Prostate gland (tissue), 2 donors: ENCODE results near the gene SLC25A21. TPM values are rescaled to one million over a fixed set of nuclear protein-coding genes. Genes with fewer than 3 reads are reported as not detected.
A peak's percentile ranks its signal among the peaks of the same experiment; 100 is the strongest.

Experiments used
- DNase-seq: peaks from one replicate; pipeline ENCODE4 v3.0.0-alpha.2; 2019; ENCODE audit warnings: low spot score
- H3K27ac ChIP-seq, 2 donors: fragments of 200-600 bp; sonication (generic); 2 replicates each; pipeline ENCODE4 v1.5.1; 2017 to 2019
- H3K27me3 ChIP-seq: fragments of 200-600 bp; sonication (generic); replicated peaks from 2 replicates; pipeline ENCODE4 v1.5.1; 2019; ENCODE audit not compliant: insufficient read depth
- H3K36me3 ChIP-seq, 2 donors: fragments of 200-600 bp; sonication (generic); 1 replicate in 1 of 2; 2 replicates in 1 of 2; pipeline versions ENCODE4 v1.5.1 to v1.8.1; 2017 to 2019
- H3K4me1 ChIP-seq: fragments of 200-600 bp; sonication (generic); replicated peaks from 2 replicates; pipeline ENCODE4 v1.5.1; 2019
- H3K4me3 ChIP-seq, 2 donors: fragments of 200-600 bp; sonication (generic); 2 replicates each; pipeline ENCODE4 v1.5.1; 2017 to 2019
- H3K9me3 ChIP-seq: fragments of 200-600 bp; sonication (generic); 2 replicates; pipeline ENCODE4 v1.5.1; 2017
- POLR2A ChIP-seq: fragments of 450-650 bp; IDR thresholded peaks from one replicate; pipeline ENCODE4 v1.6.1; 2016; ENCODE audit warnings: antibody characterized with exemption, mild to moderate bottlenecking
- POLR2AphosphoS5 ChIP-seq: sonication (generic); formaldehyde crosslinking; IDR thresholded peaks from one replicate; pipeline ENCODE4 v1.6.1; 2017; ENCODE audit warnings: antibody characterized with exemption
- WGBS: methylation state at CpG from one replicate; pipeline ENCODE4 v1.1.5; 2018; 5-methylcytosine and 5-hydroxymethylcytosine counted together
- intact Hi-C: fragments of 100-400 bp; cut with DNase I; formaldehyde crosslinking; loops from one replicate; pipeline ENCODE4 v1.14.2; 2022
- total RNA-seq, 2 donors: library from RNA; depleted of rRNA; stranded (reverse); fragments of >200 nt; gene quantifications; one replicate each; pipeline ENCODE4 v1.1.0, GENCODE V29; 2016
- TF ChIP-seq, protein P1 (sequence below), 4 experiments: fragments of 200-600 bp in 2 of 4; fragments of 450-650 bp in 2 of 4; sonication (generic) in 2 of 4; IDR thresholded peaks; 1 replicate in 3 of 4; 2 replicates in 1 of 4; pipeline ENCODE4 v1.5.1; 2016 to 2019; ENCODE audit warnings: antibody characterized with exemption in 4 of 4, mild to moderate bottlenecking in 2 of 4, moderate library complexity in 2 of 4

Gene SLC25A21
- total RNA-seq, 2 donors from 2014 or later = 1.5 to 7.7 TPM

DNA sequence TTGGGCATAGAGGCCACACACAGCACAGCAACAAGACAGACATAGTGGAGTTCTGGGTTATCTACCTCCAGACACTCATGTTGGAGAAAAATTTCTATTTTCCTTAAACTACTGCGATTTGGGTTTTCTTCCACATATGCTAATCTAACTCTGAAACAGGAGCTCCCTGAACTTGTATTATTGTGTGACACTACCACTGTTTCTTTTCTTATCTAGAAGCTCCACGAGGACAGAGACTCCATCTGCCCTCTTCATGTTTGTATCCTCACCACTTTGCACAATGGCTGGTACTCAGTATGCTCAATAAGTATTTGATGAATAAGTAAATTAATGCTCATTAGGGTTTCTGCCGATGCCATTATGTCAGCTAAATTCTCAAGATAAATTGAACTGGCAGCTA, 292.1 kb downstream of the SLC25A21 start:
- intact Hi-C loops = no loop called here
- Histone ChIP-seq H3K4me3 (no peak overlapping the region), H3K27ac (no peak overlapping the region), H3K9me3 (no peaks in the 10 kb centered on the region), H3K27me3 (no peaks in the 10 kb centered on the region), H3K36me3 (no peaks in the 10 kb centered on the region), H3K4me1 (no peaks in the 10 kb centered on the region)
- no peak for TF ChIP-seq POLR2A
- TF ChIP-seq, protein P1, sequence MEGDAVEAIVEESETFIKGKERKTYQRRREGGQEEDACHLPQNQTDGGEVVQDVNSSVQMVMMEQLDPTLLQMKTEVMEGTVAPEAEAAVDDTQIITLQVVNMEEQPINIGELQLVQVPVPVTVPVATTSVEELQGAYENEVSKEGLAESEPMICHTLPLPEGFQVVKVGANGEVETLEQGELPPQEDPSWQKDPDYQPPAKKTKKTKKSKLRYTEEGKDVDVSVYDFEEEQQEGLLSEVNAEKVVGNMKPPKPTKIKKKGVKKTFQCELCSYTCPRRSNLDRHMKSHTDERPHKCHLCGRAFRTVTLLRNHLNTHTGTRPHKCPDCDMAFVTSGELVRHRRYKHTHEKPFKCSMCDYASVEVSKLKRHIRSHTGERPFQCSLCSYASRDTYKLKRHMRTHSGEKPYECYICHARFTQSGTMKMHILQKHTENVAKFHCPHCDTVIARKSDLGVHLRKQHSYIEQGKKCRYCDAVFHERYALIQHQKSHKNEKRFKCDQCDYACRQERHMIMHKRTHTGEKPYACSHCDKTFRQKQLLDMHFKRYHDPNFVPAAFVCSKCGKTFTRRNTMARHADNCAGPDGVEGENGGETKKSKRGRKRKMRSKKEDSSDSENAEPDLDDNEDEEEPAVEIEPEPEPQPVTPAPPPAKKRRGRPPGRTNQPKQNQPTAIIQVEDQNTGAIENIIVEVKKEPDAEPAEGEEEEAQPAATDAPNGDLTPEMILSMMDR (IDR thresholded peaks at IDR 0.05) = no peak
- no peak for DNase-seq
- WGBS = 60% methylated on average over 3 of the region's 3 CpGs

- no peak for TF ChIP-seq POLR2AphosphoS5
- TF ChIP-seq, protein P1 (IDR thresholded peaks at IDR 0.05) = no peak
- no peak for TF ChIP-seq POLR2A
- Histone ChIP-seq H3K9me3 (no peaks in the 10 kb centered on the region), H3K4me3 (no peak overlapping the region), H3K27ac (no peak overlapping the region), H3K36me3 (no peaks in the 10 kb centered on the region), H3K27me3 (no peaks in the 10 kb centered on the region), H3K4me1 (no peaks in the 10 kb centered on the region)
- intact Hi-C loops = no loop called here
- DNase-seq = no peak
- 86% methylated on average over 2 of the region's 2 CpGs for WGBS
These were observed 292.8 kb downstream of the SLC25A21 start for GRCh38 chr14:36879558-36879957.

- 24% methylated on average over 6 of the region's 6 CpGs for WGBS
- Histone ChIP-seq H3K36me3 (no peaks in the 10 kb centered on the region), H3K4me1 (no peaks in the 10 kb centered on the region), H3K27ac (no peak overlapping the region), H3K27me3 (no peaks in the 10 kb centered on the region), H3K4me3 (no peak overlapping the region), H3K9me3 (no peaks in the 10 kb centered on the region)
- intact Hi-C loops = no loop called here
- TF ChIP-seq, protein P1 (IDR thresholded peaks at IDR 0.05) = no peak
- TF ChIP-seq POLR2AphosphoS5 = peak; percentile 55
- peak; percentile 18 for DNase-seq
These were observed 297.8 kb downstream of the SLC25A21 start for GRCh38 chr14:36874396-36875138.

- no peak for DNase-seq
- intact Hi-C loops = no loop called here
- Histone ChIP-seq H3K27ac (no peak overlapping the region), H3K4me1 (no peaks in the 10 kb centered on the region), H3K4me3 (no peak overlapping the region), H3K9me3 (no peaks in the 10 kb centered on the region), H3K27me3 (no peaks in the 10 kb centered on the region), H3K36me3 (no peaks in the 10 kb centered on the region)
- no peak for TF ChIP-seq POLR2A
- TF ChIP-seq, protein P1 (IDR thresholded peaks at IDR 0.05) = no peak
- no peak for TF ChIP-seq POLR2AphosphoS5
- 64% methylated on average over 5 of the region's 5 CpGs for WGBS
These were observed 301.6 kb downstream of the SLC25A21 start for GRCh38 chr14:36870776-36871175.

GRCh38 chr14:36869125-36869524, 303.3 kb downstream of the SLC25A21 start:
- H3K4me1 ChIP-seq = no peaks in the 10 kb centered on the region
- no peaks in the 10 kb centered on the region for H3K9me3 ChIP-seq
- intact Hi-C loops = no loop called here
- H3K4me3 ChIP-seq = no peak overlapping the region
- TF ChIP-seq, protein P1 (IDR thresholded peaks at IDR 0.05) = no peak
- no peak for TF ChIP-seq POLR2A
- TF ChIP-seq POLR2AphosphoS5 = no peak
- no peaks in the 10 kb centered on the region for H3K36me3 ChIP-seq
- no peaks in the 10 kb centered on the region for H3K27me3 ChIP-seq
- H3K27ac ChIP-seq = no peak overlapping the region
- DNase-seq = no peak
- 86% methylated on average over 1 of the region's 1 CpG for WGBS
